Urinary bladder (tissue), 4 donors: ENCODE results near the gene PAQR3. TPM values are rescaled to one million over a fixed set of nuclear protein-coding genes. Genes with fewer than 3 reads are reported as not detected.
A peak's percentile ranks its signal among the peaks of the same experiment; 100 is the strongest.

ENCODE experiments used
- DNase-seq: peaks from one replicate; pipeline ENCODE4 v3.0.0-alpha.2; 2015; ENCODE audit errors: extremely low spot score
- H3K27ac ChIP-seq: one replicate; pipeline ENCODE4 v1.5.1; 2013; ENCODE audit warnings: low read depth, mild to moderate bottlenecking, moderate library complexity
- H3K36me3 ChIP-seq: one replicate; pipeline ENCODE4 v1.6.1; 2013; ENCODE audit warnings: mild to moderate bottlenecking, moderate library complexity; ENCODE audit not compliant: insufficient read depth
- H3K4me1 ChIP-seq: one replicate; pipeline ENCODE4 v1.6.1; 2013; ENCODE audit warnings: mild to moderate bottlenecking, moderate library complexity; ENCODE audit not compliant: insufficient read depth
- H3K4me3 ChIP-seq: one replicate; pipeline ENCODE4 v1.5.1; 2013; ENCODE audit warnings: low read depth, low read length
- WGBS: extraction: QIAGEN DNeasy Blood & Tissue Kit; methylation state at CpG from one replicate; pipeline ENCODE4 v1.1.7; 2013; 5-methylcytosine and 5-hydroxymethylcytosine counted together
- polyA plus RNA-seq: library from polyadenylated mRNA; stranded (reverse); fragments of 200-250 nt; gene quantifications from one replicate; pipeline ENCODE4 v1.2.3, GENCODE V29; 2013
- total RNA-seq: library from RNA; depleted of rRNA; stranded (reverse); fragments of >200 nt; gene quantifications from one replicate; pipeline ENCODE4 v1.2.3, GENCODE V29; 2014
- donor health status: healthy with polysubstance abuse.
- donor health status: healthy.

PAQR3 gene
- total RNA-seq = 22.7 TPM
- polyA plus RNA-seq = 10.1 TPM

GRCh38 chr4:78938868-78939666 is at the start of gene PAQR3:
Gene PAQR3 (minus strand): TSS chr4:78939438. CDS start chr4:78939224, 214 bp downstream.
- WGBS = under 1% methylated on average over 77 of the region's 77 CpGs
- DNase-seq = no peak
- H3K27ac ChIP-seq = no peak within 1 kb of the TSS

GRCh38 chr4:78987683-78988082 is 48.4 kb upstream of the PAQR3 start:
- 82% methylated on average over 1 of the region's 1 CpG for WGBS
- Histone ChIP-seq H3K4me1 (no peaks in the 10 kb centered on the region), H3K36me3 (no peaks in the 10 kb centered on the region), H3K4me3 (no peak overlapping the region), H3K27ac (no peak overlapping the region)
- no peak for DNase-seq

More at GRCh38 chr4:78938868-78939666, at the start of gene PAQR3:
- no peaks in the 10 kb centered on the region for H3K36me3 ChIP-seq
- H3K4me3 ChIP-seq = peak within 1 kb of the TSS; percentile 79
- no peaks in the 10 kb centered on the region for H3K4me1 ChIP-seq

GRCh38 chr4:78984593-78984992 is 45.4 kb upstream of the PAQR3 start:
- Histone ChIP-seq H3K27ac (no peak overlapping the region), H3K36me3 (no peaks in the 10 kb centered on the region), H3K4me1 (no peaks in the 10 kb centered on the region), H3K4me3 (no peak overlapping the region)
- DNase-seq = no peak
- 66% methylated on average over 2 of the region's 2 CpGs for WGBS

- Histone ChIP-seq H3K27ac (no peak overlapping the region), H3K4me1 (no peaks in the 10 kb centered on the region), H3K36me3 (no peaks in the 10 kb centered on the region), H3K4me3 (no peak overlapping the region)
- WGBS = 82% methylated on average over 2 of the region's 2 CpGs
- no peak for DNase-seq
Measured at GRCh38 chr4:78975865-78976264, 36.6 kb upstream of the PAQR3 start.

- Histone ChIP-seq H3K4me1 (no peaks in the 10 kb centered on the region), H3K4me3 (no peak overlapping the region), H3K27ac (no peak overlapping the region), H3K36me3 (no peaks in the 10 kb centered on the region)
- no peak for DNase-seq
- WGBS = 73% methylated on average over 1 of the region's 1 CpG
Measured at GRCh38 chr4:78971776-78972175, 32.5 kb upstream of the PAQR3 start.

GRCh38 chr4:78971326-78971725 is 32.1 kb upstream of the PAQR3 start:
- Histone ChIP-seq H3K27ac (no peak overlapping the region), H3K4me1 (no peaks in the 10 kb centered on the region), H3K4me3 (no peak overlapping the region), H3K36me3 (no peaks in the 10 kb centered on the region)
- DNase-seq = peak; percentile 59
- WGBS = 15% methylated on average over 1 of the region's 1 CpG

- 80% methylated on average over 2 of the region's 2 CpGs for WGBS
- Histone ChIP-seq H3K36me3 (peaks cover 2% of the 10 kb centered on the region), H3K27ac (no peak overlapping the region), H3K4me3 (no peak overlapping the region), H3K4me1 (no peaks in the 10 kb centered on the region)
- DNase-seq = no peak
Measured at GRCh38 chr4:78962597-78963115, 23.4 kb upstream of the PAQR3 start.

- no peak for DNase-seq
- Histone ChIP-seq H3K27ac (no peak overlapping the region), H3K4me1 (no peaks in the 10 kb centered on the region), H3K4me3 (no peak overlapping the region), H3K36me3 (peaks cover 2% of the 10 kb centered on the region)
- WGBS = 83% methylated on average over 3 of the region's 3 CpGs
Measured at GRCh38 chr4:78960926-78961325, 21.7 kb upstream of the PAQR3 start.

- no peak overlapping the region for H3K27ac ChIP-seq
- no peak for DNase-seq
- H3K36me3 ChIP-seq = peaks cover 2% of the 10 kb centered on the region
- 86% methylated on average over 5 of the region's 5 CpGs for WGBS
- H3K4me1 ChIP-seq = no peaks in the 10 kb centered on the region
- H3K4me3 ChIP-seq = no peak overlapping the region
Measured at GRCh38 chr4:78956975-78957374, 17.7 kb upstream of the PAQR3 start.

- Histone ChIP-seq H3K36me3 (peaks cover 2% of the 10 kb centered on the region), H3K4me3 (no peak overlapping the region), H3K4me1 (no peaks in the 10 kb centered on the region), H3K27ac (no peak overlapping the region)
- no peak for DNase-seq
- WGBS = 51% methylated on average over 11 of the region's 11 CpGs
Measured at GRCh38 chr4:78953769-78954666, 14.8 kb upstream of the PAQR3 start.

GRCh38 chr4:78953231-78953630 is 14.0 kb upstream of the PAQR3 start:
- 91% methylated on average over 5 of the region's 5 CpGs for WGBS
- Histone ChIP-seq H3K4me1 (no peaks in the 10 kb centered on the region), H3K27ac (no peak overlapping the region), H3K4me3 (no peak overlapping the region), H3K36me3 (no peaks in the 10 kb centered on the region)
- DNase-seq = no peak

GRCh38 chr4:78951862-78952472 is 12.7 kb upstream of the PAQR3 start:
- no peaks in the 10 kb centered on the region for H3K36me3 ChIP-seq
- WGBS = 60% methylated on average over 3 of the region's 3 CpGs
- H3K27ac ChIP-seq = no peak overlapping the region
- H3K4me1 ChIP-seq = no peaks in the 10 kb centered on the region
- no peak for DNase-seq
- no peak overlapping the region for H3K4me3 ChIP-seq

GRCh38 chr4:78949735-78950134 is 10.5 kb upstream of the PAQR3 start:
- Histone ChIP-seq H3K4me1 (no peaks in the 10 kb centered on the region), H3K36me3 (no peaks in the 10 kb centered on the region), H3K4me3 (no peak overlapping the region), H3K27ac (no peak overlapping the region)
- no peak for DNase-seq
- WGBS = 82% methylated on average over 1 of the region's 1 CpG
